Amniotic stem cell (primary cell): ENCODE data around the gene NMRK1.

Source experiments
- DNase-seq: peaks from one replicate; lab custom pipeline; 2025; lab: John Stamatoyannopoulos, UW

The NMRK1 gene

DNA sequence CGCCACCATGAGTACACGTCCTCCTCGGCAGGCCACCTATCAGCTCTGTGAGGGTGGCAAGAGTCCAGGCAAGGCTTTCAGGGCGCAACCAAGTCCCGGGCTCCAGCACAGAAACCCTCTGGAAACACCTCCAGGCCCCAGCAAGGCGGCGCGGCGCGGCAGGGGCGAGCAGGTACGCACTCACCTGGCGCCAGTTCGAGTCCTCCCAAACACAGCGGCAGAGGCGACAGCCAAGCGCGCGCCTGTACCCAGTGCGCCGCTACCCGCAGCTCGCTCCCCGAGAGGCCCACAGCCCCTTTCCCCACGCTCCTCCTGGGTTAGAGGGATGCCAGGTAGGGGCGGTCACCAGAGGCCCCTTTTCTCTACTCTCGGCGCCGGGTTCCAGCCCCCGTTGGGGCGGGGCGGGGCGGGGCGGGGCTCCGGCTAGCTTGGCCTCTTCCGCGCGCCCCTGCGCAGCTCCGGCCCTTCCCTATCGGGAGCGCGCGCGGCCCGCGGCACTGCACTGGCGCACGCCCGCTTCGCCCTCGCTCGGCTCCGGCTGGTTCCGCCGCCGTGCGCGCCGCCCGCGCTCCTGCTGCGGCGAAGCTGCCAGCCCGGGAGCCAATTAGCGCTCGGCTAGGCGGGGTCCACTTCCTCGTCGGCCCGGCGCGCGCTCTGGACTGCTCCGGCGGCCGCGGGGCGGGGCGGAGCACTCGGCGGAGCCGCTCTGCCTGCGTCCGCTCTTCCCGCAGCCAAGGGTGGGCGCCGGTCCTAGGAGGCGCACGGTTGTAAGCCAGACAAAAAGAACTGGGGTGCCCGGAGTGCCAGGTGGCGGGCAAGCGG is at the start of gene NMRK1, which contains the start of gene OSTF1:
TSS of gene NMRK1 (minus strand) at position 332 of the 822 bp plus-strand sequence. CDS start 5,040 bp downstream, outside the sequence.
TSS of gene OSTF1 (plus strand) at position 691 of the 822 bp plus-strand sequence. CDS start 179 bp downstream, outside the sequence.
- DNase-seq: peak; percentile 94

DNA sequence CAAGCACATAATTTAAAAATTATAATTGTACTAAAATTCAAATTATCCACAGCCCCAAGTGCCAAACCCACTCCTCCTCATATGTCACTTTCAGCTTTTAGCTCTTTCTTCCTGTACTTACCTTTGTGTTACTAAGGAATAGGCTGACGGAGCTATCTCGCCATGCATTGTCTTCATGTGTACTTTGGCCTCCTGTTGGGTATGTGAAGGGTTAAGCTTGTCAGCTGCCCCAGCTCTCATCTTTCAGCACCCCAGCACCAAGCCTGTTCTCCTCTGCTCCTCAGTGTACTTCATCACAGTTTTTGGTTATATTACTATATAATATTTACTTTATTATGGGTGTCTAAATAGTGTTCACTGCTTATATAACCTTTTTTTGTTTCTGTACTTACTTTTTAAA is 46.5 kb upstream of the NMRK1 start:
- DNase-seq: no peak

DNA sequence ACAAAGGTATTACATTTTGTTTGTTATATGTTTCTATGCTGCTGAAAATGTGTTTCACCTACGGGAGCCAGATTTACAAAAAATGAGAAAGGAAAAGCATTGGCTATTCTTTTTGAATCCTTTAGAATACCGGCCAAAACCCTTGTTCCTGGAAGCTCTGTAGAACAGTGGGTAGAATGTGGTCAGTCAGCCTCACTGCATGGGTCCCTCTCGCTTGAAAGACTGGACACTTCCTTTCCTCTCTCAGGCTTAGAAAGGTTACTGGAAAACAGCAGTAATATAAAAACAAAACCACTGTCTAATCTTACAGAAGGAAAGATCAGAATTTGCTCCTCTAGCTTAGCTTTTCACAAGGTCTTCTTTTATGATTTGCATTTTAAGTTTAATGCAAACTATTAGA is 45.4 kb upstream of the NMRK1 start:
- no peak for DNase-seq

DNA sequence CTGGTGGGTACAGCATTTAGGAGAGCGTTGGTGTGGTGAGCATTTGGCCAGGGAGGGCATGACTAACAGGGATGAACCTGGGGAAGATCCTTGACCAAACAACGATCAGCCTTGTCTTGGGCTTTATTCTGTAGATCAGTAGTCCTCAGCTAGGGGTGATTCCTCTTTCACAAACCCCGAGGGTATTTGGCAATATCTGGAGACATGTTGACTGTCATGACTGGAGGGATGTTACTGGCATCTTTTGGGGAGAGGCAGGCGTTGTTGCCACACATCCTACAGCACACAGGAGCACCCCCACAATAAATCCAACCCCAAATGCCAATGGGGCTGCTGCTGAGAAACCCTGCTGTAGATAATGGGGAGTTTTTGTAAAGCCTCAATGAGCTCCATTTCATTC is 44.3 kb upstream of the NMRK1 start:
- DNase-seq: no peak

DNA sequence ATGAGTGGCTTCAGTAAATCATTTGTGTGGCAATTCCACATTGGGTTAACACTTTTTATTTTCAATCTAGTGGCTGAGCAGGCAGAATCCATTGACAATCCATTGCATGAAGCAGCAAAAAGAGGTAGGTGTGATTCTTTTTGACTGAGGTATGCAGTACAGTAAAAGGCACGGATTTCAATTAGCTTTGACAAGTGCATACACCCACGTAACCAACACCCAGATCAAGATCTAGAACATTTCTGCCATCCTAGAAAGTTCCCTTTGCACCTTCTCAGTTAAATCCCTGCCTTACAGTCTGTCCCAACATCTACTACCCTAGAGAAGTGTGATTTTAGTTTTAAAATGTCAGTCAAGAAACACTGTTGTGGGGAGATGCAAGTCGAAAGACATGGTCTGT is 43.7 kb upstream of the NMRK1 start:
- DNase-seq: no peak

DNA sequence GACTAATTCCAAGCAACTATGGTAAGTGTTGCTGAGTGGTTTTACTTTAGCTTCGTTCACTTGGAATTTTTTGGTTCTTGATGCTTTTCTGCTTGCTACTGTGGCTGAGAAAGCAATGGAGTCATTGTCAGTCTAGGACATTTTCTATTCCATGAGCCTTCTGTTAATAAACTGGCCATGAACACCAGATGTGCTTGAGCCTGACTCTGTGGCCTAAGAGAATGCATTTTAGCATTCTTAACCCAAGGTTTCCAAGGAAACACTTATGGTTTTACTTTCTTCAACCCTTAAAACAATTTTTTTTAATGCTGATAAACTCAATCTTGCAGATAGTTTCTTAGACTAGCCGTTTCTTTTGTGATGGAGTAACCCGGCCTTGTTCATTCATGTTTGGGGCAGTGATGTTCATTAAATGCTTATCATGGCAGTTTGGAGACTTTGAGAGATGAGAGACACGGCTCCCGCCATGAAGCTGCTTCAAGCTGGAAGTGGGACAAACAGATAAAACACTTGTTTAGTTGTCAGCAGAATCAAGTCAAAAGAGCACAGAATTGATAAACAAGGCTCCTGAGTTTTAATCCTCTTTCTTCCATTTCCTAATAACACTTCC is 42.8 kb upstream of the NMRK1 start:
- no peak for DNase-seq

DNA sequence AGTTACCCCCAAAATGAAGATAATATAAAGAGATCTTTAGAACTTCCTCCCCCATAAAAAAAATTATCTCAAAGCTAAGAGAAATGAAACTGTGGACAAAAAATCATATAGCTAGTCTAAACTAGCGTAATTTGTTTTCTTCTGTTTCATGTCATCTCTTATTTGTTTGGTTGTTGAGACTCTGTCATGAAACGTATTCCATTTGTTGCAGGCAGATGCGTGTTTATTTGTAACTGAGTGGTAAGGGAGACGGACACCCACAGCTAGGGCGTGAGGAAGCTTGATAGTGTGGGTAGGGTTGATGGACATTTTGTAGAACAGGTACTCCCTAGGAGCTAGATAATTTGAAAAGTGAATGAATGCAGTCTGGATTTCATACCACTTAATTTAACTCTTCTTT is 42.2 kb upstream of the NMRK1 start:
- DNase-seq: no peak

DNA sequence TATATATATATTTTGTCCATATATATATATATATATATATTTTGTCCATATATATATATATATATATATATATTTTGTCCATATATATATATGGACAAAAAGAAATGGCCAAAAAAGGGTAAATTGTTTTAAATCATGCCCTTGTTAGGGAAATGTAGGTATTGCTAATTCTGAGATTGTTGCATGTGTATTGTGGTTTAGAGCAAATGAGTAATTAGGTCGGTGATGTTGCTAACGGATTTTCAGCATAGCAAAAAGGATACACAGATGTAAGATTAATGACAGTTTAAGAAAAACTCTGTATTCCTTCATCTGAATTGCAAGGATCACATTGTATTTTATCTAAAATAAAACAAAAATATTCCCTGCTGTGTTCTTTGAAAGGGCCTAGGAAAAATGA is 40.6 kb upstream of the NMRK1 start:
- no peak for DNase-seq

DNA sequence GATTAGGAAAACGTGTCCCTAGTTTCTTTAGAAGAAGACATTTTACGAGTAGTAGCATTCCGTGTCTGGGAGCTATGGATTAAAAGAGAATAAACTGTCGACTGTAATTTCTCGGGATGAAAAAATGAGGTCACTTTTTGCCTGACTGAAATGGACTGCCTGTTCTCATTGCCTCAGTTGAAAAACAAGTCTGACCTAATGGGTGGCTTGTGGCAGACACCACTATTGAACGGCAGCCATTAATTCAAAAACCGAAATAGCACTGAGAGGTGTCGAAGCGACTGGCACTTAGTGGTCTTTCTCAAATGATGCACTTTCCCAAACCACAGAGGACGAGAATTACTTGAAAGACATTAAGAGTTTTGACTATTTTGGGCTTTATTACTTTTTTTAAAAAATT is 35.7 kb upstream of the NMRK1 start:
- no peak for DNase-seq

DNA sequence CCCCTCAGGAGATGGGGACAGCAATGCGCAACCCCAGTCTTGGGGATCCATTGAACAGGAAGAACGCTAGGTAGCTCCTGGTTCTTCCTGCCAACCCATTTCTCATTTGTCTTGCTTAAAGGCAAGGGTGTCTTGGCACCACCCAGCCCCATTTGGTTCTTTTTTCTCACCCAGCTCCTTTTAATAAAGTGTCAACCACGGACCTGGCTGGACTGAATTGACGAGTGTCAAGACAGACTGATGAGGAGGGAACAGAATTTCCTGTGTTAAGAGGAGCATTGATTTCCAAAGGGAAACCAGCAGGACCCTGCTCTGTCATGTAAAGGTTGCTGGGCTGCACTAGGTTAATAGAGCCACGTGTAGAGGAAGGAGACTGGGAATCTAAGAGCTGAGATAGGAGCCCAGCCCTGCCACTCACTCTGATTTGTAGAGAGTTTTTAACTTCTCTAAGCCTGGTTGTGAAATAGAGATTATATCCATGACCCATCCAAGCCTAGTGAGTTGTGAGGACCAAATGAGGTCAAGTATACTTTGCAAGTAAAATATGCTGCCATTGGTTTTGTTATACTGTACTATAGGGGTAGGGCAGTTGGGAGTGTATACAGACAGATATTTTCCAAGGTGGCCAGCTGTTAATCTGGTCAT is 34.1 kb upstream of the NMRK1 start:
- no peak for DNase-seq

DNA sequence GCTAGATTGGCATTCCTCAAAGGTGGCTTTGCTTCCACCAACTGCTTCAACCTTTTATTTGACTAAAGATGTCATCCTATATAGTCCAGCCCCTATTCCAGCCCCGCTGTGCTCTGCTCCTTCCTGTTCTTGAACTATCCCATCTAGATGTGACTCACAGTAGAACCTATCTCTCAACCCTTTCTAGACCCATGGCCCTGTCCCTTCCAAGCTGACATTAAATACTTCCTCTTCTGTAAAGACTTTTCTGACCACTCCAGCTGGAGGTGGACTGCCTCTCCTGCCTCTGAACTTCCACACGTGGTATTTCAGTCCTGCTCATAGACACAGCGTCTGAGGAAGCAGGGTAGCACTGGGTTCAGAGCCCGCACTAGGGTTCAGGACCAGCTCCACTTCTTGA is 32.7 kb upstream of the NMRK1 start:
- DNase-seq: no peak

DNA sequence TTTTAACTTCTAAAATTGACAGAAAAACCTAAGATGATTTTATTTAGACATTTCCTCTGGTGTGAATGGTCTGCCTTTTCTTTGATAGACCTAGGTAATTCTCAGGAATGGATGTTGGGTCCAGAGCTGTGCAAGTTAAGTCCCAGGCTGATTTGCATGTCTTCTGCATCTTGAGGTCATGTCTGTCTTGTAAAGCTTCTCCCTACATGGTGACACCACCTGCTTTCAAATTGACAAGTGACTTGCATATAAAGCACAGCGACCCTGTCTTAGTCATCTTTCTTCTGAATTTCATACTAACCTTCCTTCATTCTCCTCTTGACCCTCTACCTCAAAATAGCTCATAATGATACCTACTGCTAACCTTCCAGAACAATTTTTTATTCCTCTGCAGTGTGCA is 29.6 kb upstream of the NMRK1 start:
- DNase-seq: no peak

DNA sequence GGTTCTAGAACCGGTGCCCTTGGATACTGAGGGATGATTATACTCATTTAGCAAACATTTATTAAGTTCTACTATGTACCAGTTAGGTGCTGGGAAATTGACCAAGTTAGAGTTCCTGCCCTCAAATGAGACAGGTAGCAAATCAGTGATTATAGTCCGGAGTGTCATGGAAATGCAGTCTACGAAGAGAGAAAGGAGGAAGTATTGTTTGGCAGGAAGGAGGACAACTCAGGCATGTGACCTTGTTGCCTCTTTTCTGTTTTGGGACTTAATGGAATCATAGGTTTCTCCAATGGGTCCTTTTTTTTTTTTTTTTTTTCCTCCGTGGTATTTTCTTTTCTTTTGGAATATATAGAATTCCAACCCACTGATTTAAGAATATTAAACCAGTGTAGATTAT is 28.4 kb upstream of the NMRK1 start:
- no peak for DNase-seq

DNA sequence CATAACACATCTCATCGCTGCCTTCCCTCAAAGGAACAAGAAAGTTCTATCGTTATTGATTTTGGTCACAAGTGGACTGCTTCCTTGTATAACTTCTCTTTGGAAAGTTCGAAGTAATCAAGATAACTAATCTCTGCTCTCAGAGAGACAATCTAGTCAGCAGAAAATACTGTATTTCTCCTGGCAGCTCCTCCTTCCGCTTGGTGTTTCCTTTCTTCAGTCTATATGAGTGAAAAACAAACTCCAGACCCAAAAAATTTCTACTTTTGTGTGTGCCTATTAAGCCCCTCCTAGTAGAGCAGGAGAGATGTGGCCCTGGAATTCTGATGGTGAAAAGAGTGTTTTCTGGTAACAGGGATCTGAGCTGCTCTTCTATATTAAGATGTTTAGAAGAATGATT is 24.8 kb upstream of the NMRK1 start:
- no peak for DNase-seq

DNA sequence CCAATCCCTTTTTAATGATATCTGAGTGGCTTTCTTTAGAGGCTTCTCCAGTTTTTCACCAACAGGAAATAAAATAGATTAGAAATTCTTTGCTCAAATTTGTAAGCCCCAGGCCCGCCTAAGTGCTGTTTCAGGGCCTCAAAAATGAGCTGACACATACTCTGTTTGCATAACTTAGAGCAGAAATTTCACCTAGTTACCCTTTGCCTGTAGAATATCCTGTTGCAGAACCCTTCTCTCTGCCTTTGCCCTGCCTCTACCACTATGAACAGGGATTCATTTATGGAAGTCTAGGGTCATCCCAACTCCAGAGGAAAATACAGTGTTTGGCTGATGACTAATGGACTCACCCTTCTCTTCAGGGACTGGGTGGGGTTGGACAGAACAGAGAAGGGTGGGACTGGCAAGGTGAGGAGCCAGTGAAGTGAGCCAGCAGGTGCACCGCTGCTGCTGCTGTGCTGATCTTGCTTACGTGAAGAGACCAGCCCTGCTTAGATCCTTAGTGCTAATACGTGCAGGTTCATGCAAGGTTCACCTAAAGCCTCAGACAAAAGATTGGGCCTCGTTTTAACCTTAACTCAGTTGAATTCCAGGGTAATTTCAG is 23.2 kb upstream of the NMRK1 start:
- DNase-seq: no peak

DNA sequence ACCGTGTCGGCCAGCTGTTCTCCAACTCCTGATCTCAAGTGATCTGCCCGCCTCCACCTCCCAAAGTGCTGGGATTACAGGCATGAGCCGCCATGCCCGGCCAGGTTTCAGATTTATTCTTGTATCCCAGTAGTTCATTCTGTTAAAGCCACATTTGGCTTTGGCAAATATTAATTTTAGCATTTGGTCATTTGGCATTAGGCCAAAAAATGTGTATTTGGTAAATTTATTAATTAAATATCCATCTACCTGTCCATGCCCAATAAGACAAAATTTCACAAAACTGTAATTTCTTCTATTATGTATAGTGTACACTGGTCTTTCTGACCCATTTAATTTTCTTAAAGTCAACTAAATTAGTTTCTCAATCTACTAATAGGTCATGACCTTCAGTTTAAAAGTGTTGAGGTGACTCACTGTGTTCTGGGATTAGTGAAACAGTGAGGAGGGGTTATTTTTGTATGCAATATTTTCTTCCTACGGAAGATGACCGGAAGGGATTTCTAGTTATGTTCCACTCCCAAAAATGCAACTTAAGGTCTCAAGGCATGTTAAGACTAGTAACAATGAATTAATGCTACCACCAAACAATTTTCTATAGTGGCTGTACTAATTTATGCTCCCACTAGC is 21.4 kb upstream of the NMRK1 start:
- DNase-seq: no peak

DNA sequence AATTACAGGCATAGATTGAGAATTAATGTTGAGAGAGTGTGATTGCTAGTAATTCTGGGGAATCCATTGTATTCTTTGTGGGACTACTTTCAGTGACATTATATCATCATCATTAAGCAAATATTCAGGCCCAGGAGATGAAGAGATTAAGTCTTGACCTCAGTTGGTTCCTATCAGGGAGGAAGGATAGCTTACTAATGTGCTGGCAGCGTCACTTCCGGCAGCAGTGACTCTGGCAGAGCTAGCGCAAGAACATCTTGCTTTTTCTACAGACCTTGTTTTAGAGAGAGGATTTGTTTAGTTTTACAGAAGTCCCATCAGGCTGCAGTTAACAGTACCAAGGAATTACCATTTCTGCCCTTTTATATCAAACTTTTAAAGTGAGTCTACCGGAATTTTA is 20.6 kb upstream of the NMRK1 start:
- no peak for DNase-seq

DNA sequence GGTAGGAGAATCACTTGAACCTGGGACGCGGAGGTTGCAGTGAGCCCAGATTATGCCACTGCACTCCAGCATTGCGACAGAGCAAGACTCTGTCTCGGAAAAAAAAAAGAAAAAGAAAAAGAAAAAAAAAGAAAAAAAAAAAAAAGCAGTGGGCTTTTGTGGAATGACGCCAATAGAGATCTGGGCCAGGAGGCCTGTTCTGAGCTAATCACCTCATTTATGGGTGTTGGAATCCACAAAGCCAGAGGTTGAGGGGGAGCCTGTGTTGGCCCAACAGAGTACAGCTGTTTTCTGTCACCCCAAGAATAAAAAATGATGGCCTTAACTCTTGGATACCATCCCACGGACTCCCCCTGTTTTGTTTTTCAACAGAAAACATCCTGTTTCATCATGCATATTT is 18.9 kb upstream of the NMRK1 start:
- DNase-seq: no peak

DNA sequence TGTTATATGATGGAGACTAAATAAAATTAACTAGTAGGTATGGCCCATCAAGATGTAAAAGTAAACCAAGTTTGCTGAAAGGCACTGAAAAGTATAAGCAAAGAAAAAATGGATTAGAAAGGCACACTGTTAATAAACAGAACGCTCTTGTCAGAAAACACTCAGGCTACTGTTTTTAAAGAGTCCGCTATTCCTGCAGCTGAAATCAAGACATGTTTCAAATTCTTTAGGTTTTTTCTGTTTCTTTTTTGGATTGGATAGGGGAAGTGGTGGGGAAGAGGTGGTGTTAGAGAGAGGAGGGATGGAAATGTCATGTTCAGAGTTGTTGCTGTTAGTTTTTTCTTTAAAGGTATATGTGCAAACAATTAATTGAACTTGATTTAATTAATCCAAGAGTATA is 17.9 kb upstream of the NMRK1 start:
- no peak for DNase-seq

DNA sequence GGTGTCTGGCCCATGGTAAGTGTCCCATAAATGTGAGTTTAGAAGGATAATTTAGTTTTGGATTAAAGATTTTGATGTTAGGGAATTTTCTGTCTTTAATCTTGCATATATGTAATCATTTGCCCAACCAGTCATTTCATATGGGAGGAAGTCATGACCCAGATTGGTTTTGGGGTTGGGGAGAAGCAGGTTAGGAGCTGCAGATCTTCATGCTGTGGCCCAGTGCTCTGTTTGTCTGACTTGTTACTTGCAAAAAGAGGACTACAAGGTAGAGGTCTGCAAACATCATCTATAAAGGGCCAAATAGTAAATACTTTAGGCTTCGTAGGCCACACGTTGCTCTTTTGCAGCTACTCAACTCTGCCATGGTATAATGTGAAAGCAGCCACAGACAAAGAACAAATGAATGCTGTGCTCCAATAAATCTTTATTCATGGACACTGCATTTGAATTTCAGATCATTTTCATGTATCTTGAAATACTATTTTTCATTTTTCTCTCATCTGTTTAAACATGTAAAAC is 17.1 kb upstream of the NMRK1 start:
- DNase-seq: no peak

DNA sequence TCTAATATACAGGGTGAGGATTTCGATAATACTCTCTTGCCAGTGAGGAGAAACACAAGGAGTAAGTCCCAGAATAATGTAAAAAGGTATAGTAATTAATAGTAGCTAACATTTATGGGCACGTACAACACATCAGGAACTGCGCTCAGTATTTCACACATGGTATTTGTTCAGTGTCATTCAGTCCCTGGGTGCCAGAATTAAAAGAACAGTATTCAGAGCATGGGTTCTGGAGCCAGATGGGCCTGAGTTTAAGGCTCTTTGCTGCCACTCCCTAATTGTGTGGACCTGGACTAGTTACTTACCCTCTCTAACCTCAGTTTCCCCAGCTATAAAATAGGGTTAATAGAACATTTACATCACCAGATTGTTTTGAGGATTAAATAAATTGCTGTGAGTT is 16.7 kb upstream of the NMRK1 start:
- DNase-seq: no peak

DNA sequence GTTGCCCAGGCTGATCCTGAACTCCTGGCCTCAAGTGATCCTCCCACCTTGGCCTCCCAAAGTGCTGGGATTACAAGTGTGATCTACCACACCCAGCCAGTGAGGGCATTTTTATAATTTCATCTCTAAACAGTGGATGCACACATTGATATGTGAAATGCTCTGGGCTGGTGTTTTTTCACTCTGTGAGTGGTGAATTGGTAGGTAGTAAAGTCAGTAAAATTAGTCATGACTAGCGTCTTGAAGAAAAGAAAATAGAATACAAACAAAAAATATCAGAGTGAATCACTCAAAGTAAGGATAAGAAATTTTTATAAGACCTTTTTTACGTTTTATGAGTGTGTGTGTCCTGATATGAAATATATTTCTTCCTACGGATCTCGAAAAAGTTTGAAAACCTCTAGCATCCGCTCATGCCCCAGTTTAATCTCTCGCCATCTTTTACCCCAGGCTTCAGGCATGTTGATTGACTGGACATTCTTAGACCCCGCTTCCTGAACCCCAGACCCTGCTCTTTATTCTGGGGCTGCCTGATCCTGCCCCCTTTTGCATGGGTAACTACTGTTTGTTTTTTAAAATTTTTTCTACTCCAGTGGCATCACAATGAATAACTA is 14.3 kb upstream of the NMRK1 start:
- no peak for DNase-seq
